H9 (cell line): Measurements from ENCODE around the gene GBE1. TPM values are rescaled to one million over a fixed set of nuclear protein-coding genes. Genes with fewer than 3 reads are reported as not detected.

ENCODE experiments used
- DNase-seq: peaks from one replicate; pipeline ENCODE4 v3.0.0-alpha.2; 2017
- H2AFZ ChIP-seq: one replicate; pipeline ENCODE4 v1.6.1; 2013; ENCODE audit warnings: mild to moderate bottlenecking, low read length, control low read depth, moderate library complexity
- H2AK5ac ChIP-seq: 2 replicates; pipeline ENCODE4 v1.6.1; 2013; ENCODE audit warnings: low read length, control low read depth, mixed read lengths; ENCODE audit not compliant: insufficient read length
- H2BK120ac ChIP-seq: one replicate; pipeline ENCODE4 v1.6.1; 2013; ENCODE audit warnings: low read depth, mild to moderate bottlenecking, low read length, control low read depth, inconsistent platforms; ENCODE audit not compliant: poor library complexity, severe bottlenecking
- H2BK12ac ChIP-seq: 2 replicates; pipeline ENCODE4 v1.6.1; 2013; ENCODE audit warnings: low read length, control low read depth, mixed read lengths, low read depth; ENCODE audit not compliant: insufficient read length
- H2BK15ac ChIP-seq: 2 replicates; pipeline ENCODE4 v1.6.1; 2013; ENCODE audit warnings: low read depth, low read length, control low read depth
- H2BK20ac ChIP-seq: one replicate; pipeline ENCODE4 v1.6.1; 2013; ENCODE audit warnings: low read depth, mild to moderate bottlenecking, low read length, control low read depth, inconsistent platforms; ENCODE audit not compliant: poor library complexity, severe bottlenecking
- H2BK5ac ChIP-seq: 2 replicates; pipeline ENCODE4 v1.6.1; 2013; ENCODE audit warnings: low read length, control low read depth, mixed read lengths; ENCODE audit not compliant: insufficient read length
- H3K14ac ChIP-seq: 2 replicates; pipeline ENCODE4 v1.6.1; 2013; ENCODE audit warnings: low read length, control low read depth; ENCODE audit not compliant: insufficient read depth
- H3K18ac ChIP-seq: 2 replicates; pipeline ENCODE4 v1.6.1; 2013; ENCODE audit warnings: low read depth, mild to moderate bottlenecking, mixed read lengths, low read length, control low read depth; ENCODE audit not compliant: insufficient read length
- H3K23ac ChIP-seq: 2 replicates; pipeline ENCODE4 v1.6.1; 2013; ENCODE audit warnings: low read length, control low read depth, mixed read lengths, low read depth; ENCODE audit not compliant: insufficient read length
- H3K23me2 ChIP-seq: 2 replicates; pipeline ENCODE4 v1.6.1; 2013; ENCODE audit warnings: low read depth, mild to moderate bottlenecking, mixed read lengths, low read length, control low read depth; ENCODE audit not compliant: insufficient read length, poor library complexity, severe bottlenecking
- H3K27ac ChIP-seq: 2 replicates; pipeline ENCODE4 v1.5.1; 2013; ENCODE audit warnings: low read length, control low read depth, mixed read lengths, low read depth; ENCODE audit not compliant: insufficient read length
- H3K27me3 ChIP-seq: 2 replicates; pipeline ENCODE4 v1.6.1; 2013; ENCODE audit warnings: low read length, control low read depth, inconsistent platforms; ENCODE audit not compliant: insufficient read depth
- H3K4ac ChIP-seq: 2 replicates; pipeline ENCODE4 v1.6.1; 2013; ENCODE audit warnings: low read depth, mild to moderate bottlenecking, control low read depth, inconsistent platforms, low read length, moderate library complexity
- H3K4me1 ChIP-seq: 2 replicates; pipeline ENCODE4 v1.6.1; 2013; ENCODE audit warnings: low read length, control low read depth, inconsistent platforms; ENCODE audit not compliant: insufficient read depth
- H3K4me2 ChIP-seq: 2 replicates; pipeline ENCODE4 v1.6.1; 2013; ENCODE audit warnings: low read length, control low read depth, mixed read lengths; ENCODE audit not compliant: insufficient read length, insufficient read depth
- H3K56ac ChIP-seq: 2 replicates; pipeline ENCODE4 v1.6.1; 2013; ENCODE audit warnings: low read depth, mild to moderate bottlenecking, mixed read lengths, low read length, control low read depth; ENCODE audit not compliant: insufficient read length
- H3K79me1 ChIP-seq: 2 replicates; pipeline ENCODE4 v1.6.1; 2013; ENCODE audit warnings: low read depth, mild to moderate bottlenecking, moderate library complexity, low read length, control low read depth, inconsistent platforms; ENCODE audit not compliant: insufficient read depth, poor library complexity, severe bottlenecking
- H3K79me2 ChIP-seq: 2 replicates; pipeline ENCODE4 v1.6.1; 2013; ENCODE audit warnings: low read length, control low read depth, inconsistent platforms; ENCODE audit not compliant: insufficient read depth
- H3K9ac ChIP-seq: 2 replicates; pipeline ENCODE4 v1.6.1; 2013; ENCODE audit warnings: low read length, control low read depth, mixed read lengths; ENCODE audit not compliant: insufficient read length; ENCODE audit errors: extremely low read depth
- H3K9me3 ChIP-seq: one replicate; pipeline ENCODE4 v1.6.1; 2013; ENCODE audit warnings: low read depth, low read length, inconsistent platforms; ENCODE audit not compliant: control insufficient read depth
- H3T11ph ChIP-seq: one replicate; pipeline ENCODE4 v1.6.1; 2013; ENCODE audit warnings: mild to moderate bottlenecking, low read length, control low read depth, inconsistent platforms
- H4K20me1 ChIP-seq: one replicate; pipeline ENCODE4 v1.6.1; 2013; ENCODE audit not compliant: control insufficient read depth, insufficient read length, insufficient read depth
- H4K5ac ChIP-seq: 2 replicates; pipeline ENCODE4 v1.6.1; 2013; ENCODE audit warnings: low read depth, mild to moderate bottlenecking, mixed read lengths, low read length, control low read depth; ENCODE audit not compliant: insufficient read length
- H4K8ac ChIP-seq: replicated peaks from 2 replicates; pipeline ENCODE4 v1.6.1; 2013; ENCODE audit warnings: low read length, control low read depth, mixed read lengths, low read depth; ENCODE audit not compliant: insufficient read length
- H4K91ac ChIP-seq: 2 replicates; pipeline ENCODE4 v1.6.1; 2013; ENCODE audit warnings: low read depth, mild to moderate bottlenecking, moderate library complexity, mixed read lengths, low read length, control low read depth; ENCODE audit not compliant: insufficient read length
- H3K27ac Mint-ChIP-seq, 3 experiments: 2 replicates in 2 of 3; 3 replicates in 1 of 3; pipeline ENCODE4 v1.8.0; 2020 to 2021; ENCODE audit warnings: mixed read lengths in 3 of 3, mild to moderate bottlenecking in 1 of 3, moderate library complexity in 1 of 3
- H3K27me3 Mint-ChIP-seq: 2 replicates; pipeline ENCODE4 v1.8.0; 2021; ENCODE audit warnings: low read depth, mild to moderate bottlenecking, moderate library complexity, mixed read lengths
- H3K36me3 Mint-ChIP-seq, 3 experiments: 2 replicates in 2 of 3; 3 replicates in 1 of 3; pipeline ENCODE4 v1.8.0; 2020 to 2021; ENCODE audit warnings: low read depth in 3 of 3, mixed read lengths in 3 of 3; ENCODE audit not compliant: insufficient read depth in 1 of 3
- H3K4me1 Mint-ChIP-seq, 2 experiments: 2 replicates each; pipeline ENCODE4 v1.8.0; 2020; ENCODE audit warnings: mixed read lengths in 2 of 2
- H3K4me3 Mint-ChIP-seq, 2 experiments: 2 replicates in 1 of 2; 3 replicates in 1 of 2; pipeline ENCODE4 v1.8.0; 2020 to 2021; ENCODE audit warnings: mild to moderate bottlenecking in 2 of 2, mixed read lengths in 2 of 2, moderate library complexity in 1 of 2
- H3K9me3 Mint-ChIP-seq, 2 experiments: 2 replicates in 1 of 2; 3 replicates in 1 of 2; pipeline ENCODE4 v1.8.0; 2020; ENCODE audit warnings: mild to moderate bottlenecking in 2 of 2, mixed read lengths in 2 of 2, moderate library complexity in 1 of 2
- WGBS: extraction: QIAGEN DNeasy Blood & Tissue Kit; methylation state at CpG from one replicate; pipeline ENCODE4 v1.1.7; 2013; ENCODE audit warnings: missing lambda C conversion rate, low lambda C conversion rate, mixed read lengths; ENCODE audit not compliant: insufficient read length; ENCODE audit errors: extremely low coverage; 5-methylcytosine and 5-hydroxymethylcytosine counted together
- total RNA-seq: library from RNA; stranded (reverse); gene quantifications from 2 replicates; pipeline ENCODE4 v1.2.1, GENCODE V29; 2021
- TF ChIP-seq, protein P1 (sequence below): fragments of 200-600 bp; sonication (generic); conservative IDR thresholded peaks from 3 replicates; pipeline ENCODE4 v1.8.0; 2021; ENCODE audit warnings: antibody characterized with exemption, mild to moderate bottlenecking

The GBE1 gene
- total RNA-seq, 1 experiment from 2014 or later, result 13.8 TPM

GRCh38 chr3:81770710-81771109 lies 9.3 kb upstream of the GBE1 start:
- Histone ChIP-seq H3K18ac (no peak overlapping the region), H4K91ac (no peak overlapping the region), H4K20me1 (no peaks in the 10 kb centered on the region)

More at GRCh38 chr3:81770710-81771109, 9.3 kb upstream of the GBE1 start:
- Histone ChIP-seq H3K23me2 (no peaks in the 10 kb centered on the region), H3K79me2 (no peaks in the 10 kb centered on the region), H3K4me2 (no peak overlapping the region), H2BK15ac (no peak overlapping the region), H3K4ac (no peak overlapping the region), H2BK20ac (no peak overlapping the region), H3K9ac (no peak overlapping the region), H4K8ac (no peak overlapping the region), H3T11ph (no peak overlapping the region), H2AFZ (no peak overlapping the region), H3K14ac (no peak overlapping the region), H4K5ac (no peak overlapping the region), H3K79me1 (no peaks in the 10 kb centered on the region), H3K9me3 (no peaks in the 10 kb centered on the region), H3K4me1 (no peaks in the 10 kb centered on the region; the same call in 1 of the 2 replicates), H3K23ac (no peak overlapping the region), H3K56ac (no peak overlapping the region), H2BK12ac (no peak overlapping the region), H3K27me3 (no peaks in the 10 kb centered on the region), H2AK5ac (no peak overlapping the region), H3K27ac (no peak overlapping the region), H2BK5ac (no peak overlapping the region), H2BK120ac (no peak overlapping the region)
- Mint-ChIP-seq H3K4me1 (peaks cover 14 to 17% of the 10 kb centered on the region in 2 experiments), H3K27ac (peak overlapping the region in 1 of 3 experiments; percentile 27; a peak in 1 of 7 replicates), H3K36me3 (no peaks in the 10 kb centered on the region; a peak in 2 of 7 replicates), H3K9me3 (no peaks in the 10 kb centered on the region; a peak in 1 of 5 replicates), H3K4me3 (no peak overlapping the region), H3K27me3 (no peaks in the 10 kb centered on the region)
- DNase-seq, result no peak
- TF ChIP-seq, protein P1, sequence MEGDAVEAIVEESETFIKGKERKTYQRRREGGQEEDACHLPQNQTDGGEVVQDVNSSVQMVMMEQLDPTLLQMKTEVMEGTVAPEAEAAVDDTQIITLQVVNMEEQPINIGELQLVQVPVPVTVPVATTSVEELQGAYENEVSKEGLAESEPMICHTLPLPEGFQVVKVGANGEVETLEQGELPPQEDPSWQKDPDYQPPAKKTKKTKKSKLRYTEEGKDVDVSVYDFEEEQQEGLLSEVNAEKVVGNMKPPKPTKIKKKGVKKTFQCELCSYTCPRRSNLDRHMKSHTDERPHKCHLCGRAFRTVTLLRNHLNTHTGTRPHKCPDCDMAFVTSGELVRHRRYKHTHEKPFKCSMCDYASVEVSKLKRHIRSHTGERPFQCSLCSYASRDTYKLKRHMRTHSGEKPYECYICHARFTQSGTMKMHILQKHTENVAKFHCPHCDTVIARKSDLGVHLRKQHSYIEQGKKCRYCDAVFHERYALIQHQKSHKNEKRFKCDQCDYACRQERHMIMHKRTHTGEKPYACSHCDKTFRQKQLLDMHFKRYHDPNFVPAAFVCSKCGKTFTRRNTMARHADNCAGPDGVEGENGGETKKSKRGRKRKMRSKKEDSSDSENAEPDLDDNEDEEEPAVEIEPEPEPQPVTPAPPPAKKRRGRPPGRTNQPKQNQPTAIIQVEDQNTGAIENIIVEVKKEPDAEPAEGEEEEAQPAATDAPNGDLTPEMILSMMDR, result no peak
- WGBS, result no CpG with 5 or more reads among the region's 3 CpGs
